RKO (cell line): Measurements from ENCODE around the gene RLBP1.
A peak's percentile ranks its signal among the peaks of the same experiment; 100 is the strongest.

Source experiments
- DNase-seq: peaks from one replicate; pipeline ENCODE4 v3.0.0-alpha.2; 2016; ENCODE audit warnings: low spot score

RLBP1 gene

DNA sequence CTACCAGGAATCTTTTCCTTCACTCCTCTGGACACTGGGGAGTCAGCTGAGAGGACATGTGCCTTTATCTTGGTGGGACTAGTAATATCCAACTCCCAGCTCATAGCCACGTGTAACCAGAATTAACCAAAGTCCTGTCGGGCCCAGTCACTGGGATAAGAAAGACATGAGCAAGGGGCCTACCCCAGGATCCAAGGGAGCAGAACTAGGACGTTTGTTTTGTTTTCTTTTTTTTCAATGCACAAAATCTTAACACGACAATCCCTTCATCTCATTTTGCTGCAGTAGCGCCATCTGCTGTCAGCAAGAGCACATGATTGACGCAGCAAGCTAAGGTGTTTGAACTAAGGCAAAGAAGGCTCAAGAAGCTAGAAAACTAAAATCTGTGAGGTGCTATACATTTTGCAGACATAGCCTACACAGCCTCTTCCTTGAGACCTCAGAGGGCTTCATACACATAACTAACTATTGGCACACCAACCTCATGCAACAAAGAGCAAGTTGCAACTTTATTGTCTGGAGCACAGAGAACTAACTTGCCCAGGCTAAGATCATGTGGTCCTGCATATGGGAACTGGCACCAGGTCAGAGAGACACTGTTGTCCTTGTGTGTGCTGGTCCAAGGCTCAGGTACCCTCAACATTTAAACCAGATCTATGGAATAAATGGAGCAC lies 43.6 kb downstream of the RLBP1 start:
- DNase-seq: peak; percentile 78

- no peak for DNase-seq
These were observed 44.3 kb downstream of the RLBP1 start for GRCh38 chr15:89177116-89177515.

- no peak for DNase-seq
These were observed 45.7 kb downstream of the RLBP1 start for GRCh38 chr15:89175617-89176191.

GRCh38 chr15:89174476-89174875 lies 46.9 kb downstream of the RLBP1 start:
- DNase-seq: no peak

DNA sequence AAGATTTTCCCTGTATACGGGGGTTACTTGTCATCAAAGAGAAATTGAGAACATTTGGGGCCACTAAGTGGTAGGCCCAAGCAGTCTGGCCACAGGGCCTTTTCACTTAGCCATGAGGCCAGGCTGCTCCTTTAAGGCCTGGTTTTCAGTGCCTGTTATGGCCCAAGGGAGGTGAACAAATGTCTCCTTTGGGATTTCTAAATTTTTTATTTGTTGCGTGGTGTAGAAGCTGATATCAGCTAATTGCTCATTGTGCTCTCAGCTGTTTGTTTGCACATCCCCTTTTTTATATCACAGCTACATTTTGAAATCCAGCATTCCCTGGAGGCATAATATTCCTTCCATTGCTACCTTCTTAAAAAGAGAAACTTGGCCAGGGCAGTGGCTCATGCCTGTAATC lies 48.5 kb downstream of the RLBP1 start:
- DNase-seq: no peak

- peak; percentile 24 for DNase-seq
These were observed 50.0 kb downstream of the RLBP1 start for GRCh38 chr15:89171136-89172072.

DNA sequence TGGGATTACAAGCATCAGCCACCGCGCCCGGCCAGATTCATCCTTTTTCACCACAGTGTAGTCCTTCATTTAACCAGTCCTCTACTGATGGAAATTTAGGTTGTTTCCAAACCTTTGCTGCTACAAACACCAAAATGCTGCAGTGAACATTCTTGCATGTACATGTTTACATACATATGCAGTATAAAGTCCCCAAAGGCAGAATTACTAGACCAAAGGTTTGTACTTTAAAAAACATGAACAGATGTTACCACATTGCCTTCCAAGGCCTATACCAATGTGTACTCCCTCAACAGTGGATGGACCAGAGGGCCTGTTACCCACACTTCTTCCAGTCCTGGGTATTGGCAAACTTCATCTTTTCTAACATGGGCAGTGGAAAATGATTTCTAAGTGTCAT lies 51.0 kb downstream of the RLBP1 start:
- no peak for DNase-seq

DNA sequence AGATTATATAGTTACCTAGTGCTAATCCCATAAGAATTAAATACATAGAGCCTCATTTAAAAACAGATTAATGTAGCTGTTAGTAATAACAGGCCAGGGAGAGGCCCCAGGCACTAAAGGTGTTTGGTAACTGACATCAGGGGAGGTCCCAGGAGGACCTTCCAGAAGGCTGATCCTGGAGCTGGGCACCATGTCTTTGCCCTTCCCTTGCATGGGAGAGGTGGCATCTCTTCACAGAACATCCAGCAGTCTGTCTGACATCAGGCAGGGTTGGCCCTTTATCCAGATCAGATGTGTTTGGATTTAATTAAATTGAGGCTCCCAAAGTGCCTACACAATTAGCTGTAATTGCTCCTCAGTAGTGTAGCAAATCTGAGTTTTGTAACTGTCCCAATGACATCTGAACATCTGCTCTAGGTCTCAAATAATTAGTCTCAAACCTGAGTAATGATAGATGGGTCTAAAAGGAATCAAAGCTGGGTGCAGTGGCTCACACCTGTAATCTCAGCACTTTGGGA lies 53.0 kb downstream of the RLBP1 start:
- no peak for DNase-seq

DNA sequence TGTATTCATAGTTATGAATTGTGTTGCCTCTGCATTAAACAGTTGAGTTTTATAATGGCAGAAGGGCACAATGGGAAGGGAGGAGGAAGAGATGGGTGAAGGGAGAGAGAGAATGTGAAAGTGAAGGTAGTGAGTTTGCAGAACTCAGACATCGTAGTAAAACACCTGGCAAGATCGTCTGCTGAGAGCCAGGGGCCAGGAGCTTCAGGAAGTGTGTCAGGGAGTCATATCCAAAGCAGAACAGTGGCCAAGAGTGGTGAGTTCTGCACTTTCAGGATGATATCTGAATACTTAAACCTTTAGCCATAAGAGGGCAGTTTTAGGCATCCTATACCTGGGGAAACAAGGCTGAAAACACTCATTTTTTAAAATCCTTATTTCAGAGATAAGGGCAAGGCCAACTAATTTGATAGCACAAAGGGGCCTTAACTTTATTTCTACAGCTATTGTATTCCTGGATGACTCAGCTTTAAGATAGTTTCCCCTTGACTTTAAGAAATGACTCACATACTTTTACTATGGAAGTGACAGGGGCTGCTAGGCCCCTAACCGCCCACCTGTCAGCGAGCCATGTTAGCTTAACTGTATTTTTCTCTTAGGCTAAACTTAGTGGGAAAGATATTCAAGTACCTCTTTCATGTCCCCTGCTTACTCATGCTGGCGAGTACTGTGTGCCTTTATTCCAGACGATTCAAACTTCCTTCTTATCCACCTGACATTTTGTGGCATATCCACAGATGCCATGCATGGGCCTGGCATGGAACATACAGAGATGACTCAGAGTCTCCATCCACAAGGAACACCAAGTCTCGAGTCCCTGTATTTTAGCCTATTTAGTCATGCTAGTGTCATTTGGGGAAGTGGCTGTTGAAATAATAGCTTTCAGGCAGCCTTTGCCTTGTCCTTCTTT lies 53.9 kb downstream of the RLBP1 start:
- DNase-seq: peak; percentile 83

DNA sequence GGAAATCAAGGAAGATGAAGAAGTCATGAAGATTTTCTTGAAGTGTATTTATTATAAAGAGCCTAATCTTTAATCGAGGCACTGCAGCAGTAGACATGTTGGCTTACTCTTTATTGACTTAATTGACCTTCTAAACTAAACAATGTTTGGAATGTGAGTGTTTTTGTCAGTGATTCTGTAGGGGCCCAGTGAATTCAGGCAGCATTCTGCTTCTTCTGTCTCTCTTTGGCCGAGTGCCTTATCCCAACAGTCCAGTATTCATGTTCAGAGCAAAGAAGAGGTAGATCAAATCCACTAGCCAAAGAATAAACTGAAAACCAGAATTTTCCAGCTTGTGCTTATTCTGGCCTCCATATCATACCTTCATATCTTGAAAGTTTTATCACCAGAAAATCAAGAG lies 55.7 kb downstream of the RLBP1 start:
- no peak for DNase-seq

DNA sequence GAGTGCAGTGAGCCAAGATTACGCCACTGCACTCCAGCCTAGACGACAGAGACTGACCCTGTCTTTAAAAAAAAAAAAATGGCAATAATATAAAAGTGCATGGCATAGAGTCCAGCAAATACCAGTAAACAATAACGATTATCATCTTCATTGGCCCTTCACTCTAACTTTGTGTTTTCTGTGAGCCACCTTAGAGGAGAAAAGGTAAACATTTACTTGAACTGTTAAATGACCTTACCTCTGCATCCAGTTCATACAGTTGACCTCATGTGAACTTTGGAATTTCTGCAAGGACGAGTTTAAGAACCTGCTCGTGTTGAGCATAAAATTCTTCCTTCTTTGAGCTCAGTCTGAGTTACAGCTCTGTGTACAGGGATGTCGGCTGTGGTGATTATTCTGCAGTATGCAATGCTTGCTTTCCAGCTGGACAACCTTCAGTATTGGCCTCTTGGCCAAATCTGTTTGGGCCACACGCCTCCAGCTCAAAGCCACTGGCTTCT lies 56.6 kb downstream of the RLBP1 start:
- DNase-seq: no peak

DNA sequence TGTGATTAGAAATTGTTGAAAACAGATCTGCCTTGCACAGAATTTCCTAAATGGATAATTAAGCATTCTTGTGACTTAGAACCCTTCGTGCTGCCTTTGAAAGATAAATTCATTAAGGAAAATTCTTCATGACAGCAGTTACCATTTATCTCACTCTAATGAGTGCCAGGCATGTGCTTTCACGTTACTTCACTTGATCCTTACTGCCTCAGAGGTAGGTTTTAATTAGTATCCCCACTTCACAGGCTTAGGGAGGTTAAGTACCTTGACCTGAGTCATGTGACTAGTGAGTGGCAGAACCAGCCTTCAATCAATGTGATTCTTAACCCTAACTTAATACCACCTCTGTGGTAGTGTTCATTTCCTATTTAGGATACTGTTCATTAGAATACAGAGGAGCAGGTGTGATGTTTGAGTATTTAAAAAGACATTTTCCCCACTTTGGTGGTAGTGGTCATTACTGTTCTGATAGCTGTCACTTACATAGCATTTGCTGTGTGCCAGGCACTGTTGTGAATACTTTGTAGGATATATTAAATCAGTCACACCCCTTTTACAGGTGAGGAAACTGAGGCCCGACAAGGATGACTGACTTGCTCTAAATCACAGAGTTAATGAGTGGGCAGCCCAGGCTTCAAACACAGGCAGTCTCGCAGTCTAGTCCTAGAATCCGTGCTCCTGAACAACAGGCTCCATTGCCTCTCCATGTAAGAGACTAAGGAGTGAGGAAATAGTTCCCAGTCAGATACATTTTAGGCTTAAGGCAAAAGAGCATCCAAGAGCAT lies 57.9 kb downstream of the RLBP1 start:
- DNase-seq: no peak

DNA sequence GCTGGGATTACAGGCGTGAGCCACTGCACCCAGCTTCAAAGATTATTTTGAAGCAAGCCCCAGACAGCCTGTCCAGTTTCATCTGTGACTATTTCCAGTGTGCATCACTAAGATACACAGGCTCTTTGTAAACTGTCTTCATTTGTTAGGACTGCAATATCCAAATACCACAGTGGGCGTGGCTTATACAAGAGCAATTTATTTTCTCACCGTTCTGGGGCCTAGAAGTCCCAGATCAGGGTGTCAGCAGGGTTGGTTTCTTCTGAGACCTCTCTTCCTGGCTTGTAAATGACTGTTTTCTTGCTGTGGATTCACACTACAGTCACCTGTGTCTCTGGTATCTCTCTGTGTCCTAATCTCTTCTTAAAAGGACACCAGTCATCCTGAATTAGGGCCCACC lies 59.7 kb downstream of the RLBP1 start:
- no peak for DNase-seq
